PC-9 (cell line): ENCODE results near the gene HOXB5.

Experiments
- CTCF ChIP-seq: fragments of 200-600 bp; sonication (generic); conservative IDR thresholded peaks from 2 replicates; pipeline ENCODE4 v1.6.1; 2017; ENCODE audit warnings: mixed run types, antibody characterized with exemption, mild to moderate bottlenecking, moderate library complexity
- EZH2 ChIP-seq: fragments of 200-600 bp; sonication (generic); IDR thresholded peaks from 2 replicates; pipeline ENCODE4 v1.8.0; 2017; ENCODE audit warnings: antibody characterized with exemption, low read depth

GRCh38 chr17:48597778-48598631, 4.4 kb upstream of the HOXB5 start:
- no peak for TF ChIP-seq EZH2
- no peak for TF ChIP-seq CTCF
